ENCODE measurements around the gene PKP3.

- TF ChIP-seq, protein P1, sequence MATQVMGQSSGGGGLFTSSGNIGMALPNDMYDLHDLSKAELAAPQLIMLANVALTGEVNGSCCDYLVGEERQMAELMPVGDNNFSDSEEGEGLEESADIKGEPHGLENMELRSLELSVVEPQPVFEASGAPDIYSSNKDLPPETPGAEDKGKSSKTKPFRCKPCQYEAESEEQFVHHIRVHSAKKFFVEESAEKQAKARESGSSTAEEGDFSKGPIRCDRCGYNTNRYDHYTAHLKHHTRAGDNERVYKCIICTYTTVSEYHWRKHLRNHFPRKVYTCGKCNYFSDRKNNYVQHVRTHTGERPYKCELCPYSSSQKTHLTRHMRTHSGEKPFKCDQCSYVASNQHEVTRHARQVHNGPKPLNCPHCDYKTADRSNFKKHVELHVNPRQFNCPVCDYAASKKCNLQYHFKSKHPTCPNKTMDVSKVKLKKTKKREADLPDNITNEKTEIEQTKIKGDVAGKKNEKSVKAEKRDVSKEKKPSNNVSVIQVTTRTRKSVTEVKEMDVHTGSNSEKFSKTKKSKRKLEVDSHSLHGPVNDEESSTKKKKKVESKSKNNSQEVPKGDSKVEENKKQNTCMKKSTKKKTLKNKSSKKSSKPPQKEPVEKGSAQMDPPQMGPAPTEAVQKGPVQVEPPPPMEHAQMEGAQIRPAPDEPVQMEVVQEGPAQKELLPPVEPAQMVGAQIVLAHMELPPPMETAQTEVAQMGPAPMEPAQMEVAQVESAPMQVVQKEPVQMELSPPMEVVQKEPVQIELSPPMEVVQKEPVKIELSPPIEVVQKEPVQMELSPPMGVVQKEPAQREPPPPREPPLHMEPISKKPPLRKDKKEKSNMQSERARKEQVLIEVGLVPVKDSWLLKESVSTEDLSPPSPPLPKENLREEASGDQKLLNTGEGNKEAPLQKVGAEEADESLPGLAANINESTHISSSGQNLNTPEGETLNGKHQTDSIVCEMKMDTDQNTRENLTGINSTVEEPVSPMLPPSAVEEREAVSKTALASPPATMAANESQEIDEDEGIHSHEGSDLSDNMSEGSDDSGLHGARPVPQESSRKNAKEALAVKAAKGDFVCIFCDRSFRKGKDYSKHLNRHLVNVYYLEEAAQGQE (IDR thresholded peaks at IDR 0.05; ENCODE audit: insufficient read depth in 1 of 2, low read depth in 2 of 2, low read length in 2 of 2): no peak
- TF ChIP-seq SIN3A (IDR thresholded peaks at IDR 0.05; ENCODE audit: borderline replicate concordance, insufficient read depth, low read length): no peak
These were observed 8.2 kb upstream of the PKP3 start for GRCh38 chr11:385594-386351.
